Endothelial cell (in vitro differentiated cells): Measurements from ENCODE around the gene FMNL3. TPM values are rescaled to one million over a fixed set of nuclear protein-coding genes. Genes with fewer than 3 reads are reported as not detected.
A peak's percentile ranks its signal among the peaks of the same experiment; 100 is the strongest.
"Not testable (repeated sequence)": the region's sequence is repeated elsewhere in the genome, so short reads cannot be mapped to it uniquely, and the experiment has no call there.

Experiments used
- DNase-seq: peaks from one replicate; pipeline ENCODE4 v3.0.0; 2021; ENCODE audit warnings: low spot score
- H3K27ac Mint-ChIP-seq: one replicate; pipeline ENCODE4 v1.8.0; 2021; ENCODE audit warnings: mixed read lengths, inconsistent platforms; ENCODE audit not compliant: unreplicated experiment
- H3K27me3 Mint-ChIP-seq: one replicate; pipeline ENCODE4 v1.8.0; 2021; ENCODE audit warnings: mild to moderate bottlenecking, moderate library complexity, mixed read lengths, inconsistent platforms; ENCODE audit not compliant: unreplicated experiment
- H3K36me3 Mint-ChIP-seq: one replicate; pipeline ENCODE4 v1.8.0; 2021; ENCODE audit warnings: mild to moderate bottlenecking, low read depth, mixed read lengths, inconsistent platforms; ENCODE audit not compliant: unreplicated experiment
- H3K4me1 Mint-ChIP-seq: one replicate; pipeline ENCODE4 v1.8.0; 2021; ENCODE audit warnings: mild to moderate bottlenecking, mixed read lengths, inconsistent platforms; ENCODE audit not compliant: unreplicated experiment
- H3K4me3 Mint-ChIP-seq: one replicate; pipeline ENCODE4 v1.8.0; 2021; ENCODE audit warnings: mild to moderate bottlenecking, mixed read lengths, inconsistent platforms; ENCODE audit not compliant: unreplicated experiment
- H3K9me3 Mint-ChIP-seq: one replicate; pipeline ENCODE4 v1.8.0; 2021; ENCODE audit warnings: mixed read lengths, inconsistent platforms; ENCODE audit not compliant: unreplicated experiment
- total RNA-seq: library from RNA; stranded (reverse); fragmentation: NEBNext Ultra II Directional; extraction: Animal tissue kit (Norgen Biotek cat#: 25700); gene quantifications from one replicate; pipeline ENCODE4 v1.2.1, GENCODE V29; 2021; ENCODE audit not compliant: unreplicated experiment
- TF ChIP-seq, protein P1 (sequence below): fragments of 200-600 bp; sonication (generic); IDR thresholded peaks from one replicate; pipeline ENCODE4 v1.5.0; 2021; ENCODE audit warnings: antibody characterized with exemption; ENCODE audit not compliant: unreplicated experiment

The FMNL3 gene
- total RNA-seq, 1 donor from 2014 or later: 194 TPM

DNA sequence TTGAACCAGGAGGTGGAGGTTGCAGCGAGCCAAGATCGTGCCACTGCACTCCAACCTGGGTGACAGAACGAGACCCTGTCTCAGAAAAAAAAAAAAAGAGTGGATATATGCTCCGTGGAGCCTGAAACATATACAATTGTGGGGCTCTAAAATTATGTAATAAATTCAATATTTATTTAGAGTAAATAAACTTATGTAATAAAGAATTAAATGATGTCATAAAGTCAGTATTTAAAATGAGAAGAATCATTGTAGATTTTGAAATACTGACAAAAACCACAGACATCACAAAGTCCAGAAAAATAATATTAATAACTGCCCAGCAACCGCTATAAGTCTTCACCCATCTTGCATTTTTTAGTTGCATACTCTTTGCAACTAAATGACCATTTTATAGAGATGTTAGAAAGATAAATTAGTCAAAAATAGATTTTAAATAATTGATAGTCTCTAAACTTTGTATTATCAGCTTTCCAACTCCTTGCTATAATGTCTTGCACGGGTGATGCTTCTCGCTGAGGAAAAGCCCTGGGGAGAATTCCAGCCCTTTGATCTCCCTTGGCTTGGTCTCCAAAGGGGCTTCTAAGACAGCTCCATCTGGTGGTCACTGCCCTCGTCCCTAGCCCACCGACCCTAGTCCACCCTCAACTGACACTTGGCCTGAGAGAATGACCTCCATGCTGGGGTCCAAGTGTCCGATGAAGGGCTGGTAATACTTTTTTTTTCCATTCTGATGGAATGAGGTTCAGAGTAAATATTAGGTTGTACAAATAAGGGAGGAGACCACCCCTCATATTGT lies 26.2 kb upstream of the FMNL3 start:
- Mint-ChIP-seq H3K9me3 (no peaks in the 10 kb centered on the region), H3K4me3 (no peak overlapping the region), H3K27me3 (peaks cover 1% of the 10 kb centered on the region), H3K36me3 (peaks cover 9% of the 10 kb centered on the region), H3K4me1 (no peaks in the 10 kb centered on the region), H3K27ac (no peak overlapping the region)
- DNase-seq: no peak
- TF ChIP-seq, protein P1, sequence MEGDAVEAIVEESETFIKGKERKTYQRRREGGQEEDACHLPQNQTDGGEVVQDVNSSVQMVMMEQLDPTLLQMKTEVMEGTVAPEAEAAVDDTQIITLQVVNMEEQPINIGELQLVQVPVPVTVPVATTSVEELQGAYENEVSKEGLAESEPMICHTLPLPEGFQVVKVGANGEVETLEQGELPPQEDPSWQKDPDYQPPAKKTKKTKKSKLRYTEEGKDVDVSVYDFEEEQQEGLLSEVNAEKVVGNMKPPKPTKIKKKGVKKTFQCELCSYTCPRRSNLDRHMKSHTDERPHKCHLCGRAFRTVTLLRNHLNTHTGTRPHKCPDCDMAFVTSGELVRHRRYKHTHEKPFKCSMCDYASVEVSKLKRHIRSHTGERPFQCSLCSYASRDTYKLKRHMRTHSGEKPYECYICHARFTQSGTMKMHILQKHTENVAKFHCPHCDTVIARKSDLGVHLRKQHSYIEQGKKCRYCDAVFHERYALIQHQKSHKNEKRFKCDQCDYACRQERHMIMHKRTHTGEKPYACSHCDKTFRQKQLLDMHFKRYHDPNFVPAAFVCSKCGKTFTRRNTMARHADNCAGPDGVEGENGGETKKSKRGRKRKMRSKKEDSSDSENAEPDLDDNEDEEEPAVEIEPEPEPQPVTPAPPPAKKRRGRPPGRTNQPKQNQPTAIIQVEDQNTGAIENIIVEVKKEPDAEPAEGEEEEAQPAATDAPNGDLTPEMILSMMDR: no peak

DNA sequence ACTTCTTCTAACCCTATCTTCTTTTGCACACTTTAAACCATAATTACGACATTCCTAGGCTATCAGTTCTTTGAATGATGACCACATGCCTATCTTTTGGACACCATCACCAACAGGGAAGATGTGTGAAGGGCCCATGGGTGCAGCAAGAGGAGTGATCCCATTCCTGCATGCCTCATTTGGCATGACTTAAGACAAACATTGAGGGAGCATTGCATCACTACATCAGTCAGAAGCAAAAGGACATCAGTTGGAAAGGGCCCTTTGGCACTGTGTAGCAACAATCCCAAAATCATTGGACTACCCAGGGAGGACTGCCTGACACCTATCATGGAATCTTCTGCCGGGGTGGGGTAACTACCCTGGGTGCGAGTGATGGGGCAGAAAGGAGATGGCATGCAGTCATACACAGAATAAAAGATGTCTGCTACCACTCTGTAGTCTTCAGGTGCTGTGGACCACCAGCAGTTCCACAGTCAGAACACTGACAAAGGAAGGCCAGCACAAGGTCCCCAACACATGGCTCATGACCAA lies 23.4 kb upstream of the FMNL3 start:
- Mint-ChIP-seq H3K27ac (no peak overlapping the region), H3K9me3 (no peaks in the 10 kb centered on the region), H3K36me3 (peaks cover 9% of the 10 kb centered on the region), H3K27me3 (peaks cover 1% of the 10 kb centered on the region), H3K4me1 (no peaks in the 10 kb centered on the region), H3K4me3 (no peak overlapping the region)
- no peak for DNase-seq
- TF ChIP-seq, protein P1: no peak

DNA sequence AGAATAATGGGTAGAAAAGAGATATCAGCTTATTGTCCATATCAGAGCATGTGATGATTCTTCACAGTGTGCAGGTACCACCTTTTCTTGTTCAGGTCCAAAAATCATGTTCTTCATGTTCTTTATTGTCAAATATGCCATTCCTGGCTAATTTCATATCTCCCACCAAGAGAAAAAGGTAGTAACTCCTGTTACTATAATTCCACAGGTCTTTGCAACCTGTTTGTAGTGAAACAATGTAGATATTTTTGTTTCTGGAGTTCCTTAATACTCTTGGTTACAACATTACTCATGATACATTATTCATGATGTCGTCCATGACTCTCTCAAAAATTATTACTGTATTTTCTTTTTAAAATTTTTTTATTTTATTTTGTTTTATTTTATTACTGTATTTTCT lies 22.8 kb upstream of the FMNL3 start:
- DNase-seq: no peak
- TF ChIP-seq, protein P1: no peak
- peaks cover 4% of the 10 kb centered on the region for H3K36me3 Mint-ChIP-seq
- H3K4me3 Mint-ChIP-seq: no peak overlapping the region
- H3K9me3 Mint-ChIP-seq: no peaks in the 10 kb centered on the region
- peaks cover 1% of the 10 kb centered on the region for H3K27me3 Mint-ChIP-seq
- H3K4me1 Mint-ChIP-seq: no peaks in the 10 kb centered on the region
- H3K27ac Mint-ChIP-seq: no peak overlapping the region

DNA sequence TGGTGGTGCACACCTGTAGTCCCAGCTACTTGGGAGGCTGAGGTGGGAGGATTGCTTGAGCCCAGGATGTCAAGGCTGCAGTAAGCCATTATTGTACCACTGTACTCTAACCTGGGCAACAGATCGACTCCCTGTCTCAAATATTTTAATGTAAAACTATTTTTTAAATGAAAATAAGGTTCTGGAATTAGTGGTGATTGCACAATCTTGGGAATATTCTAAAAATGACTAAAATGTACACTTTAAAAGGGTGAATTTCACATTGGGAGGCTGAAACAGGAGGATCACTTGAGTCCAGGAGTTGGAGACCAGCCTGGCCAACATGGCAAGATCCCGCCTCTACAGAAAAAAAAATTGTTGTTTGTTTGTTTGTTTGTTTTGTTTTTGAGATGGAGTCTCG lies 21.2 kb upstream of the FMNL3 start:
- peaks cover 1% of the 10 kb centered on the region for H3K27me3 Mint-ChIP-seq
- no peaks in the 10 kb centered on the region for H3K4me1 Mint-ChIP-seq
- TF ChIP-seq, protein P1: no peak
- DNase-seq: no peak
- no peak overlapping the region for H3K4me3 Mint-ChIP-seq
- no peaks in the 10 kb centered on the region for H3K36me3 Mint-ChIP-seq
- H3K27ac Mint-ChIP-seq: no peak overlapping the region
- H3K9me3 Mint-ChIP-seq: no peaks in the 10 kb centered on the region

DNA sequence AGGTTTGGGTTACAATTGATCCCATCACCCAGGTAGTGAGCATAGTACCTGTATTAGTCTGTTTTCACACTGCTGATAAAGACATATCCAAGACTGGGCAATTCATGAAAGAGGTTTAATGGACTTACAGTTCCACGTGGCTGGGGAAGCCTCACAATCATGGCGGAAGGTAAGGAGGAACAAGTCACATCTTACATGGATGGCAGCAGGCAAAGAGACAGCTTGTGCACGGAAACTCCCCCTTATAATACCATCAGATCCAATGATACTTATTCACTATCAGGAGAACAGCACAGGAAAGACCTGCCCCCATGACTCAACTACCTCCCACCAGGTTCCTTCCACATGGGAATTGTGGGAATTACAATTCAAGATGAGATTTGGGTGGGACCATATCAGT lies 14.2 kb upstream of the FMNL3 start:
- not testable (repeated sequence) for H3K27me3 Mint-ChIP-seq, DNase-seq, H3K4me1 Mint-ChIP-seq, H3K27ac Mint-ChIP-seq, H3K9me3 Mint-ChIP-seq
- Mint-ChIP-seq H3K36me3 (peaks cover 11% of the 10 kb centered on the region), H3K4me3 (peak overlapping the region; percentile 59)
